Epithelial cell of prostate (primary cell): Measurements from ENCODE around the gene RAPGEF2.
A peak's percentile ranks its signal among the peaks of the same experiment; 100 is the strongest.
"Not testable (repeated sequence)": the region's sequence is repeated elsewhere in the genome, so short reads cannot be mapped to it uniquely, and the experiment has no call there.

Experiments
- DNase-seq: peaks from one replicate; pipeline ENCODE4 v3.0.0-alpha.2; 2011; ENCODE audit warnings: low read depth, low spot score
- H3K27ac ChIP-seq: fragments of 450-650 bp; 2 replicates; pipeline ENCODE4 v1.5.1; 2017; ENCODE audit warnings: mild to moderate bottlenecking

RAPGEF2 gene

GRCh38 chr4:159290321-159291030 lies 187.6 kb downstream of the RAPGEF2 start:
- no peak for DNase-seq
- H3K27ac ChIP-seq, result peak overlapping the region; percentile 54

- no peak for DNase-seq
- H3K27ac ChIP-seq, result peak overlapping the region; percentile 54
Measured at GRCh38 chr4:159291176-159291575, 188.3 kb downstream of the RAPGEF2 start.

- no peak for DNase-seq
- H3K27ac ChIP-seq, result no peak overlapping the region
Measured at GRCh38 chr4:159292137-159292896, 189.4 kb downstream of the RAPGEF2 start.

GRCh38 chr4:159293811-159294515 lies 191.1 kb downstream of the RAPGEF2 start:
- DNase-seq, result no peak
- H3K27ac ChIP-seq, result no peak overlapping the region

- DNase-seq, result no peak
- H3K27ac ChIP-seq, result peak overlapping the region; percentile 76
Measured at GRCh38 chr4:159296061-159296460, 193.2 kb downstream of the RAPGEF2 start.

- DNase-seq, result no peak
- peak overlapping the region; percentile 76 for H3K27ac ChIP-seq
Measured at GRCh38 chr4:159297091-159297490, 194.2 kb downstream of the RAPGEF2 start.

GRCh38 chr4:159298502-159298901 lies 195.6 kb downstream of the RAPGEF2 start:
- DNase-seq, result peak; percentile 55
- H3K27ac ChIP-seq, result peak overlapping the region; percentile 76

- no peak for DNase-seq
- no peak overlapping the region for H3K27ac ChIP-seq
Measured at GRCh38 chr4:159303435-159303834, 200.6 kb downstream of the RAPGEF2 start.

GRCh38 chr4:159305129-159305528 lies 202.2 kb downstream of the RAPGEF2 start:
- DNase-seq, result no peak
- H3K27ac ChIP-seq, result no peak overlapping the region

- no peak for DNase-seq
- H3K27ac ChIP-seq, result peak overlapping the region; percentile 49
Measured at GRCh38 chr4:159307929-159308328, 205.1 kb downstream of the RAPGEF2 start.

- peak overlapping the region; percentile 49 for H3K27ac ChIP-seq
- no peak for DNase-seq
Measured at GRCh38 chr4:159308566-159309340, 205.9 kb downstream of the RAPGEF2 start.

- no peak overlapping the region for H3K27ac ChIP-seq
- no peak for DNase-seq
Measured at GRCh38 chr4:159312236-159312635, 209.4 kb downstream of the RAPGEF2 start.

GRCh38 chr4:159315879-159316278 lies 213.0 kb downstream of the RAPGEF2 start:
- not testable (repeated sequence) for DNase-seq, H3K27ac ChIP-seq

- no peak for DNase-seq
- no peak overlapping the region for H3K27ac ChIP-seq
Measured at GRCh38 chr4:159317203-159317602, 214.3 kb downstream of the RAPGEF2 start.

- H3K27ac ChIP-seq, result no peak overlapping the region
- no peak for DNase-seq
Measured at GRCh38 chr4:159319027-159319426, 216.1 kb downstream of the RAPGEF2 start.

- H3K27ac ChIP-seq, result no peak overlapping the region
Measured at GRCh38 chr4:159326480-159326879, 223.6 kb downstream of the RAPGEF2 start.

GRCh38 chr4:159328766-159329165 lies 225.9 kb downstream of the RAPGEF2 start:
- DNase-seq, result no peak
- H3K27ac ChIP-seq, result no peak overlapping the region

More at GRCh38 chr4:159326480-159326879, 223.6 kb downstream of the RAPGEF2 start:
- no peak for DNase-seq

GRCh38 chr4:159334461-159334860 lies 231.6 kb downstream of the RAPGEF2 start:
- DNase-seq, result no peak
- H3K27ac ChIP-seq, result no peak overlapping the region

GRCh38 chr4:159337041-159337440 lies 234.2 kb downstream of the RAPGEF2 start:
- DNase-seq, result no peak
- no peak overlapping the region for H3K27ac ChIP-seq

GRCh38 chr4:159341522-159341921 lies 238.6 kb downstream of the RAPGEF2 start:
- H3K27ac ChIP-seq, result no peak overlapping the region
- DNase-seq, result no peak
